Measurements from ENCODE around the gene ZNF423.

ZNF423 gene

DNA sequence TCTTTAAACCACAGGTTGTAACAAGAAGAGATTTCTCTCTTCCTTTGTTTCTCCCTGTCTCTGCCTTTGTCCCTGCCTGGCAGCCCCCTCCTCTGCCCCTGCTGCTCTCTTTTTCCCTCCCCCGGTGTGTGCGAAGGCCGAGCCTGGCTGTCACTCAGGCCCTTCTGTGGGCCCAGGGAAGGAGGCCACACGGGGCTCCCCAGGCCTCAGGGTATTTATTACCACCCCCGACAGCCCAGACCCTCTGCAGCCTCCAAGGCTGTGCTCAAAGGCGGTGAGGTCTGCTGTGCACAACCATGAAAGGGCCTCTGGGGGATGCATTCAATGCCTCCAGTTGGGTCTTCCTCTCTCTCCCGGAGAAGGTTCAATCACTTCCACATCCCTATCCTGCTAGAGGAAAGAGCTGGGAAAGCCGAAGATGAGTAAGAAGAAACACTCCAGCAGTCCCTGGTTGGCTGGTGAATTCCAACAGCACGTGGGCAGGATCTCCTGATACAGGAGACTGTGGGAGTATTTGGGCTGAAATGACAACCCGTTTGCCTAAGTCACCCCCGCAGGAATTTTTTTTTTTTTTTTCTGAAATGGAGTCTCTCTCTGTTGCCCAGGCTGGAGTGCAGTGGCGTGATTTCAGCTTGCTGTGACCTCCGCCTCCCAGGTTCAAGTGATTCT, 34.2 kb downstream of the ZNF423 start:
- no peak for DNase-seq

- no peak for DNase-seq
Measured at GRCh38 chr16:49821156-49821555, 34.8 kb downstream of the ZNF423 start.

- no peak for DNase-seq
Measured at GRCh38 chr16:49817754-49818507, 38.0 kb downstream of the ZNF423 start.

DNA sequence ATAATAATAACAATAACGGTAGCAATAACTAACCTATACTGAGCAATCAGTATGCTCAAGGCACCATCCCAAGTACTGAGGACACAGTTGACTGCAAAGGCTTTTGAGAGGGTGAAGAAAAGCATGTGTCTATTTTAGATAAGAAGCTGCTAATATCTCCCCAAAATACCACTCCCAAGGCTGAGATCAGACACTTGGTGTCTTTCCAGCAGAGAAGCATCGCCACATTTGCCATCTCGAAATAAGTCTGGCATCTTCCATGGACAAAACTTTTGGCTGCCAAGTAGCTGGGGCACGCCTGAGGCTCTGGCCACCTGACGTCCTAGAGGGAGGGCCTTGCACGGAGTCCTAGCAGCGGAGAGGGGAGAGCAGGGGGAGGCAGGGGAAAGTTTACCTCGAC, 39.0 kb downstream of the ZNF423 start:
- no peak for DNase-seq

- DNase-seq, result no peak
Measured at GRCh38 chr16:49811644-49812334, 44.1 kb downstream of the ZNF423 start.

- no peak for DNase-seq
Measured at GRCh38 chr16:49810831-49811230, 45.1 kb downstream of the ZNF423 start.

- no peak for DNase-seq
Measured at GRCh38 chr16:49809561-49809960, 46.4 kb downstream of the ZNF423 start.

GRCh38 chr16:49809062-49809461, 46.9 kb downstream of the ZNF423 start:
- DNase-seq, result no peak

GRCh38 chr16:49806446-49806845, 49.5 kb downstream of the ZNF423 start:
- no peak for DNase-seq

DNA sequence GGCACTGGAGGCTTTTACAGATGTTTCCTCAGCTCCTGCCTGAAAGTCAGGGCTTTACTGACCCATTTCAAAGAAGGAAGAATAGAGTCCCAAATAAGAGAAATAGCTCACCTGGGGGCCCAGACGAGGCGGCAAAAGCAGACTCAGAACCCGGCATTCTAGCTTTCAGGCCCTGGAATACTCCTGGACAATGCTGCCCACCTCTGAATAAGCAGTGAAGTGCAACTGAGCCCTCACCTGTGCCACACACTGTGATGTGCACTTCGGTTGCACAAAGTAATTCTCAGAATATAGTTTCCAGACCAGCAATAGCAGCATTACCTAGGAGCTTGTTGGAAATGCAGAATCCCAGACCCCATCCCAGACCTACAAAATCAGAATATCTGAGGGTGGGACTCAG, 54.6 kb downstream of the ZNF423 start:
- DNase-seq, result no peak

- DNase-seq, result no peak
Measured at GRCh38 chr16:49800876-49801275, 55.0 kb downstream of the ZNF423 start.

GRCh38 chr16:49800441-49800840, 55.5 kb downstream of the ZNF423 start:
- DNase-seq, result no peak

DNA sequence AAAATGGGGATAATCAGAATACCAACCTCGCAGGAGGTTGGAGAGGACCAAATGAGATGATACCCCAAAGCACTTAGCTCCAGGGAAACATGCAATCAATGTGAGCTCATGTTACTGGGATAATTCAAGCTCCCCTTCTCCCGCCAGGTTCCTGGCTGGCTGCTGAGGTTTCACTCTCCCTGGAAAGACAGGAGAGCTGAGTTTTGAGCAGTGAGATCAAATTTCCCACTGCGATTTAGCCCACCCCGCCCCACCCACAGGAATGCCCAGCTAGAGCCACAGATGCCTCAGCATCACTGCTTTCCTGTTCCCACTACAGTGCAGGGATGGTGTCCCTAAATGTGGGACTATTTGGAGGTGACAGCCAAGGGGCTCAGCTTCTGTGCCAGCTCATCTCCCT, 56.7 kb downstream of the ZNF423 start:
- DNase-seq, result no peak

DNA sequence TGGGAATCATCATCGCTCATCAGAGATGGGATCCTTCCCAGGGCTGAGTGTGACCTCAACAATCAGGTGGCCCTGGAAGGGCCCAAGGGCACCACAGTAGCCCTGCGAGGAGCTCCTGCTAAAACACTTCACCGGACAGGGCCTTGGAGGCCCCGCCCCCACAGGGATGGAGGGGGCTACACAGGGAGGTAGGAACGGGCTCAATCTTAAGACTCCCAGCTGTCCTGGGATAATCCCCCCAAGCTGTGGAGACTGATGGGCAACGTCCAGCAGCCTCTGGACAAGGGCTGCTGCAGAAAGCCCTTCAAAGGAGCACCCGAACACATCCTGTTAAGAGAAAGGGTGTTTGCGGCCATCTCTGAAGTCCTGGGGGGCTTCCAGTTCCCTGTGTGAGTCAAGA, 60.4 kb downstream of the ZNF423 start:
- DNase-seq, result no peak

GRCh38 chr16:49793244-49793643, 62.7 kb downstream of the ZNF423 start:
- DNase-seq, result no peak

GRCh38 chr16:49789616-49790015, 66.3 kb downstream of the ZNF423 start:
- DNase-seq, result no peak

DNA sequence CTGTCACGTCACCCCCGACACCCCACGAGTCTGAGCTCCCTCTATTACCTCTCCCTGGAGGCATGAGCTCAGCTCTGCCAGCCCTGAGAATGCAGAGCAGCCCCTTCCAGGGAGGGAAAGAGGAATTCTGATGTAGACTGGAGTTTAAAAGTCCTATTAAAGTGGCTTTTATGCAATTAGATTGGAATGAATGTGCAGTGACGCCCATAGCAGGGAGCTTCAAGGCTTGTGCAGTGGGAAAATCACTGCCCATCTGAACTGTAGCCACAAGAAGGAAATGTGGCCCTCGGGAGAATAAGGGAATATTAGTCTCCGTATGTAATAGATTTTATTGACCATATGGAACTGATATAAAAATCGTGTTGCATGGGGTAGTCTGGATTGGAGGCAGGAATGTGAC, 66.9 kb downstream of the ZNF423 start:
- DNase-seq, result no peak

GRCh38 chr16:49788572-49788971, 67.3 kb downstream of the ZNF423 start:
- no peak for DNase-seq

GRCh38 chr16:49786926-49787557, 68.9 kb downstream of the ZNF423 start:
- no peak for DNase-seq

GRCh38 chr16:49785970-49786369, 69.9 kb downstream of the ZNF423 start:
- no peak for DNase-seq

GRCh38 chr16:49782405-49782804, 73.5 kb downstream of the ZNF423 start:
- DNase-seq, result no peak

DNA sequence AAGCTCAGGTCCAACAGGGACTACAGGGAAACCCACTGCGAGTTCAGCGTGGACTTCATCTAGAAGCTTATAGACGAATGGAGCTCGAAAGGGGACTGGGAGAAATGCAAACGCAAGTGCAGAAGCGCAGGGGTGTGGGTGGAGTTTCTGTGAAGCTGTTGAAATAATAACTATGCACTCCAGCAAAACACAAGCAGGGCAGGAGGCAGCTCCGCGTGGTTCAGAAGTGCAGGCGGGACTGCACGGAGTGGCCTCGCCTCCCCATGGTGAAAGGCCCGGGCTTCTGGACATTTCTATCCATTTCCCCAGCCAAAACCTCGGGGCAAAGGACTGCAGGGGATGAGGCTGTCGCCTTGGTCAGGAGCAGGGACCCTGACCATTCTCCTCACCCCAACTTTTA, 74.5 kb downstream of the ZNF423 start:
- no peak for DNase-seq

GRCh38 chr16:49780433-49780832, 75.5 kb downstream of the ZNF423 start:
- no peak for DNase-seq

DNA sequence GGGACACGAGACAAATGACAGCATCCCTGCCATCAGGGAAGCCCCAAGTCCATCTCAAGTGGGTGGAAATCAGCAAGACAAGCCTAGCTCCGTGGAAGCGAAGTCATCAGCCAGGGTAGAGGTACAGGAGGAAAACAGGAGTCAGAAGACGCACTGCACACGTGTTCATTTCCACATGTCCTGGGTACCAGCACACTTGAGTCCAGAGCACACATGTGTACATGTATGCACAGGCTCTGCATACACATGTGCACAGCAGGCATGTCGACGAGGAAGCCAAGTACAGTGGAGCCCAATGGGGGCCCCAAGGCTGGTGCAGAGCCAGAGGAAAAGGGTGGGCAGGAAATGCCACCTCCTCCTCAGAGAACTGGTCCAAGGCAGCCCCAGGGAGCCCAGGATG, 75.9 kb downstream of the ZNF423 start:
- no peak for DNase-seq
